GM23248 (cell line): ENCODE measurements around the gene C17orf50.

Experiments used
- EZH2 ChIP-seq: fragments of 200-600 bp; sonication (generic); IDR thresholded peaks from 2 replicates; pipeline ENCODE4 v1.6.1; 2018; ENCODE audit warnings: antibody characterized with exemption, mild to moderate bottlenecking; ENCODE audit not compliant: insufficient read depth, poor library complexity, severe bottlenecking
- EZH2phosphoT487 ChIP-seq: fragments of 200-600 bp; sonication (generic); IDR thresholded peaks from 2 replicates; pipeline ENCODE4 v1.6.1; 2018; ENCODE audit warnings: antibody characterized with exemption, moderate library complexity, mild to moderate bottlenecking, low read depth; ENCODE audit not compliant: insufficient read depth

- no peak for TF ChIP-seq EZH2phosphoT487
- TF ChIP-seq EZH2 = no peak
These were observed 9.3 kb downstream of the C17orf50 start for GRCh38 chr17:35769895-35770486.
